GM18508 (cell line): ENCODE data around the gene GSTM4.
"Not testable (repeated sequence)": the region's sequence is repeated elsewhere in the genome, so short reads cannot be mapped to it uniquely, and the experiment has no call there.

Experiments used
- ATAC-seq: cut with Tn5 transposase; IDR thresholded peaks from one replicate; pipeline ENCODE4 v1.9.1; 2021; ENCODE audit warnings: moderate number of reproducible peaks; ENCODE audit not compliant: insufficient read depth, unreplicated experiment

GSTM4 gene

GRCh38 chr1:109660691-109661026 lies 4.8 kb downstream of the GSTM4 start:
- ATAC-seq = not testable (repeated sequence)

DNA sequence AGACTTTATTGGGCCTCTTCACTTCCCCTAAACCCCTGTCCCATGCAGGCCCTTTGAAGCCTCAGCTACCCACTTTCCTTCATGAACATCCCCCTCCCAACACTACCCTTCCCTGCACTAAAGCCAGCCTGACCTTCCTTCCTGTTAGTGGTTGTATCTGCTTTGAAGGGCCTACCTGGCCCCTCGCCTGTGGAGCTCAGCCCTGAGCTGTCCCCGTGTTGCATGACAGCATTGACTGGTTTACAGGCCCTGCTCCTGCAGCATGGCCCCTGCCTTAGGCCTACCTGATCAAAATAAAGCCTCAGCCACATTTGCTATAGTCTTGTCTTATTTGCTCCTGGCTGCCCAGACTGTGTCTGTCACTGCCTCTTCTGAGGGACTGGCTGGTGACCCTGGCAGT lies 5.5 kb downstream of the GSTM4 start:
- ATAC-seq = no peak

DNA sequence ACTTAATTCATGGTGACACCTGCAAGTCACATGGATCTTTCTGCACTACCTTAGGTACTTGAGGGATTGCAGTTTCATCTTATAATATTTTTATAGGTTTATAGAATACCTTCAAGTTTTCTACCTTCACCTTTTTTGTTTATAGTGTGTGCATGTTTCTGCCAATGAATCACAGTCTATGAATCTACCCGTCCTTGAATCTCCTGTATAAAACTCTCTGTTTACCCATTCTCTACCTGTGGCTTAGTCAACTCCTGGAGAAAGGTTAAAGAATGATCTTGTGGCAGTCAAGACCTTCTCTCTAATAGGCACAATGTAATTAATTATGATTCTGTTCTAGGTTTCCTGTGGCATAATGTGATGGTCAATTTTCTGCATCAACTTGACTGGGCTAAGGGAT lies 8.8 kb downstream of the GSTM4 start:
- ATAC-seq = no peak

- ATAC-seq = no peak
Measured at GRCh38 chr1:109667452-109668122, 11.7 kb downstream of the GSTM4 start, which contains the start of gene GSTM2. TSS of gene GSTM2 (plus strand) at chr1:109668057. CDS start at chr1:109668116, 59 bp downstream.

GRCh38 chr1:109668123-109668775 lies 12.3 kb downstream of the GSTM4 start:
- ATAC-seq = no peak

DNA sequence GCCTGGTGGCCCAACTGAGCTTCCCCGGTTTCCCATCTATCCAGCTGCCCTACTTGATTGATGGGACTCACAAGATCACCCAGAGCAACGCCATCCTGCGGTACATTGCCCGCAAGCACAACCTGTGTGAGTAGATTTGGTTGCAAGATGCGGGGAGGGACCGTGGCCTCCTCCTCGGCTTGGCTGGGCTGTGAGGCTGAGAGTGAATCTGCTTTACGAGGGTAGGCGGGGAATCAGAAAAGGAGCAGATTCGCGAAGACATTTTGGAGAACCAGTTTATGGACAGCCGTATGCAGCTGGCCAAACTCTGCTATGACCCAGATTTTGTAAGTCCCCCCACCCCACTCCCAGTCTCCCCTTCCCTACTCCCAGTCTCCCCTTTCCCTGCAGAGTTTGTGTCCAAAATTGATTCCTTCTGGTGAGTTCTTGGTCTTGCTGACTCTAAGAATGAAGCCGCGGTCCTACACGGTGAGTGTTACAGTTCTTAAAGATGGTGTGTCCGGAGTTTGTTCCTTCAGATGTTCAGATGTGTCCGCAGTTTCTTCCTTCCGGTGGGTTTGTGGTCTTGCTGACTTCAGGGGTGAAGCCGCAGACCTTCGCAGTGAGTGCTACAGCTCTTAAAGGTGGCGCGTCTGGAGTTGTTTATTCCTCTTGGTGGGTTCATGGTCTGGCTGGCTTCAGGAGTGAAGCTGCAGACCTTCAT lies 13.5 kb downstream of the GSTM4 start:
- ATAC-seq = no peak

GRCh38 chr1:109669949-109670302 lies 14.0 kb downstream of the GSTM4 start:
- not testable (repeated sequence) for ATAC-seq

GRCh38 chr1:109671067-109671466 lies 15.2 kb downstream of the GSTM4 start:
- ATAC-seq = no peak

DNA sequence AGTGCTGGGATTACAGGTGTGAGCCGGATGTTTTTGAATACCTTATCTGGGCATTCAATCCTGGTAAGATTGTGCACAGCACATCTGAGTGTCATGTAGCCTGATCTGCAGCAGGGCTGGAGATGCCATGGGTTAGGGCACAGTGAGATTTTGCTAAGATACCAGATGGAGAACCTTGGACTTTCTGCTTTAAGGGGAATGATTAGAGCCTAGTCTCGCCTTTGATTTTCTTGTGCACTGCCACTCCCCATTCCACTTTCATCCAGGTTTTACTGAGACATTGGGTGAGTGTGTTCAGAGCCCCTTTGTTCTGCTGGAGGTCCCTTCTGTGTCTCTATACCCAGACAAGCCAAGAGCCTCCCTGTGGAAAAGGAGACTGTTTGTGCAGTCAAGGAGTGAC lies 18.0 kb downstream of the GSTM4 start:
- not testable (repeated sequence) for ATAC-seq

DNA sequence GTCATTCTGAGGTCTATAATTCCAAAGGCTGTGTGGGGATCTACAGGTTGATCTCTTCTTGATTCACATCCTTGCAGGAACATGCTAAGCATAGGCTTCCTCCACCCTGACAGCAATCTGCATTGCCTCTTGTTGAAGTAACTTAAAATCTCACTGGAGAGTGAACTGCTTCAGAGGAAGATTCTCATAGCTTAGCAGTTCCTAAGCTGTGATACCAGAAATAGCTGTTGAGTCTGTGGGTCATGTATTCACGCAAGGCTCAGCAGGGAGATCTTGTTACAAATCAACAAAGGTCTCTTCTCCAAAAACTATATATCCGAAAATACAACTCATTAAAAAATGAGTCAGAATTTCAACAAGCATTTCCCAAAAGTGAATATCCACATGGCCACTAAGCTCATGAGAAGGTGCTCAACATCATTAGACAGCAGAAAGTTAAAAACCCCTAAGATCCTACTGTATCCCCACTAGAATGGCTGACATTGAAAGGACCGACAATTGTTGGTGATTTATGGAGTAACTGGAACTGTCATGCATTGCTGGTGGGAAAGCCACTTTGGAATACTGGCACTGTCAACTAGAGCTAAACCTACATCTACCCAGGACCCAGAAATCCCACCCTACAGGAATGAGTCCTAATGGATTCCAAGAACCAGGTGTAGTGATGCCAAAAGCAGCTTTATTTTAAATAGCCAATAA lies 20.9 kb downstream of the GSTM4 start:
- ATAC-seq = not testable (repeated sequence)

- ATAC-seq = no peak
Measured at GRCh38 chr1:109677459-109677858, 21.6 kb downstream of the GSTM4 start.

DNA sequence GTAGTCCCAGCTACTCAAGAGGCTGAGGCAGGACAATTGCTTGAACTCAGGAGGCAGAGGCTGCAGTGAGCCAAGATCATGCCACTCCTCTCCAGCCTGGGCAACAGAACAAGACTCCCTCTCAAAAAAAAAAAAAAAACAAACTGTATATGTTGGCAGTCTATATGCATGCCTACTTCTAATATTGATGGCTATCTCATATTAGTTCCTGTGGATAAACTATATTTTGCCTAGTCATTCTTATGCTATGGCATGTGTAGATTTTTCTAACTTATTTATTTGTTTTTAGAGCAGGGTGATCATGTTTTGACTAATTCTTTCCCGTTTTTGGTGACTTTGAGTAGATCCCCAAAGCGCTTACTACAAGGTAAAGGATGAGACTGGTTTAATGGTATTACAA lies 22.7 kb downstream of the GSTM4 start:
- ATAC-seq = not testable (repeated sequence)

DNA sequence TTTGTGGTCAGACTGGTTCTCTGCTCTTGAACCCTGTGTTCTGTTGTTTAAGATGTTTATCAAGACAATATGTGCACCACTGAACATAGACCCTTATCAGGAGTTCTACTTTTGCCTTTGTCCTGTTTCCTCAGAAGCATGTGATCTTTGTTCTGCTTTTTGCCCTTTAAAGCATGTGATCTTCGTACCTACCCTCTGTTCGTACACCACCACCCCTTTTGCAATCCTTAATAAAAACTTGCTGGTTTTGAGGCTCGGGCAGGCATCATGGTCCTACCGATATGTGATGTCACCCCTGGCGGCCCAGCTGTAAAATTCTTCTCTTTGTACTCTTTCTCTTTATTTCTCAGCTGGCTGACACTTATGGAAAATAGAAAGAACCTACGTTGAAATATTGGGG lies 28.9 kb downstream of the GSTM4 start:
- ATAC-seq = not testable (repeated sequence)

- not testable (repeated sequence) for ATAC-seq
Measured at GRCh38 chr1:109685399-109685798, 29.5 kb downstream of the GSTM4 start.

DNA sequence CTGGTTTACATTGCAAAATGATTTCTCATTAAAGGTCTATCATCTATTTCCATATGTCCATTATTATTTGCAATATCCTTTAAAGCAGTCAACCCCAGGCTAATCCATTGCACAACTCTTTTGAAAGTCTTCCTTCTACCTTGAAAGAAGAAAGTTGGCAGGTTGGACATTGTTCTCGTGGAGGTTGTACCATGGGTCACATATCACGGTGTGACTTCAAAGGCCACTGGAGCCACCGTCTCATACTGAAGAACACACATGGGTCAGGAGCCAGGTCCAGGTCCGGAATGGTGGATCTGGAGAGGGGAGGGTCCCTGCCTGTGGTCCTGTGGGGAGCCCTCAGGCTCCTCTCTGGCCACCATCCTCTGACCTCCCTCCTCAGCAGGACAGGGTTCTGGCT lies 30.0 kb downstream of the GSTM4 start:
- ATAC-seq = not testable (repeated sequence)

DNA sequence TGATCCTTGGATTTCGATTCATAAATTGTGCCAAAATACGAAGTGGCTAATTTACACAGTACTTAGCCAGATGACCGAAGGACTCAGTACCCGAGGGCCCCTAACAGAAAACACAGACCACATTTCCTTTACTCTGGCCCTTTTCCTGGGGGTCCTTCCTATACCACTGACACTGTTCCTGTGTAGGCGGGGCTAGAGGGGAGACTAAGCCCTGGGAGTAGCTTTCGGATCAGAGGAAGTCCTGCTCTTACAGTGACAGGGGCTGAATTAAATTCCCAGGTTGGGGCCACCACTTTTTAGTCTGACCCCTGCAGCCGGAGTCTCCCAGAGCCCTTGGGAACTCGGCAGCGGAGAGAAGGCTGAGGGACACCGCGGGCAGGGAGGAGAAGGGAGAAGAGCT lies 31.2 kb downstream of the GSTM4 start:
- ATAC-seq = not testable (repeated sequence)

DNA sequence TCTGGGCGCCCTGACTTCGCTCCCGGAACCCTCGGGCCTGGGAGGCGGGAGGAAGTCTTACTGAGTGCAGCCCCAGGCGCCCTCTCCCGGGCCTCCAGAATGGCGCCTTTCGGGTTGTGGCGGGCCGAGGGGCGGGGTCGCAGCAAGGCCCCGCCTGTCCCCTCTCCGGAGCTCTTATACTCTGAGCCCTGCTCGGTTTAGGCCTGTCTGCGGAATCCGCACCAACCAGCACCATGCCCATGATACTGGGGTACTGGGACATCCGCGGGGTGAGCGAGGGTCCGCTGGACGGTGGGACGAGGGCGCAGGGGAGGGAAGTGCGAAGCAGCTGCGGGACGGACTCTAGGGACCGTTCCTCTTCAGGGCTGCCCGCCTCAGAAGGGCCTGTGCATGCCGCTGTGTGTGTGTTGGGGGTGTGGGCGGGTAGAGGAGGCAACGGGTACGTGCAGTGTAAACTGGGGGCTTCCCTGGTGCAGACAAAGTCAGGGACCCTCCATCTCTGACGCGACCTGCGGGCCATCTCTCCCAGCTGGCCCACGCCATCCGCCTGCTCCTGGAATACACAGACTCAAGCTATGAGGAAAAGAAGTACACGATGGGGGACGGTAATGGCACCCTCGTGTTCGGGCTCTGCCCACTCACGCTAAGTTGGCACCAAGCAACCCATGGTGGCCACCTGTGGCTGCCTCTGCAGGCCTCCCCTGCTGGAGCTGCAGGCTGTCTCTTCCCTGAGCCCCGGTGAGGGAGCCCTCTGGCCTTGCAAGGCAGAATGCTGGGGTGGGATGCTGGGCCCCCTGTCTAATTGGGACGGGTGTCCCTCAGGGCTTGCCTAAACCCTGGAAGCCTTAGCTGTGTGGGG lies 32.0 kb downstream of the GSTM4 start, which contains the start of gene GSTM1:
TSS of gene GSTM1 (plus strand) at position 177 of the 859 bp plus-strand sequence. CDS start at position 234, 57 bp downstream.
- ATAC-seq = no peak

- ATAC-seq = no peak
Measured at GRCh38 chr1:109689844-109690405, 34.0 kb downstream of the GSTM4 start.

DNA sequence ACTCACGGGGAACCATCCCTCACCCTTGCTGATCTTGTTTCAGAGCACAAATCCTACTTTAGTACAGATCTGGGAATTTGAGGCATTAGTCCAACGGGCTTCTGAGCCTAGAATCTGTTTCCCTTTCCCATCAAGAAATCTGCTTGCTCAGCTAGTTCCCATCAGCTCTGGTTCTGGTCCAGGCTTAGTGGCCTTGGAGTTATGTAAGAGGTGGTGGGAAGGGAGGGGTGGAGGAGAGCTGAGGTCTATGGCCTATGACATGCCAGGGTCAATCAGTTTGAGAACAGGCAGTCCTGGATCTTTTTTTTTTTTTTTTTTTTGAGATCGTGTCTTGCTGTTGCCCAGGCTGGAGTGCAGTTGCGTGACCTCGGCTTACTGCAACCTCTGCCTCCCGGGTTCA lies 35.9 kb downstream of the GSTM4 start:
- ATAC-seq = no peak

DNA sequence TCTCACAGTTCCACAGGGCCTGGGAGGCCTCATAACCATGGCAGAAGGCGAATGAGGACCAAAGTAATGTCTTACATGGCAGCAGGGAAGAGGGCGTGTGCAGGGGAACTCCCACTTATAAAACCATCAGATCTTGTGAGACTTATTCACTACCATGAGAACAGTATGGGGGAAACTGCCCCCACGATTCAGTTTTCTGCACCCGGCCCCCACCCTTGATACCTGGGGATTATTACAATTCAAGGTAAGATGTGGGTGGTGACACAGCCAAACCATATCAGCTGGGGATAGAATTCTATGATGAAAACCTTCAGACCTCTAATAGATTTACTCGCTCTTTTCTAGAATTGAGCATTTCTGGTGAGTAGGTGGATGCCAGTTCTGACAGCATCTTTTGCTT lies 38.5 kb downstream of the GSTM4 start:
- not testable (repeated sequence) for ATAC-seq
